ENCODE measurements around the gene PECR. TPM values are rescaled to one million over a fixed set of nuclear protein-coding genes. Genes with fewer than 3 reads are reported as not detected.

PECR gene
- total and polyA plus RNA-seq, 2 of the 4 experiments (the other 2 are of a cell fraction), result 11.4 to 17.7 TPM

DNA sequence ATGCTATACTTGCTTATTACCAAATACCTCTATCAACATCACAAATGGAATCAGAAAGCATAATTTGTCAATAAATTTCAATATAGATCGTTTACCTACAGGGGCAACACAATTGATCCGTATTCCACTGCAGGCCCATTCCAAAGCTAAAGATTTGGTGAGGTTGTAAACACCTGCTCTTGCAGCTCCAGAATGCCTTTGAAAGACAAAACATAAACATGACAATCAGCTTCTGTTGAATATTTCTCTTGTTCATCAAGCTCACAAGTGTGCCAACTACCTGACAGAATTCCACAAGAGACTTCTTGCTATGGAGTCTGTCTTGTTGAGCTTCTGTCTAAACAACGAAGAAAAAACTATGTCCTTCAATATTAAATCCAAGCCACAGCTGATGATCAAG is 30.3 kb downstream of the PECR start:
- Histone ChIP-seq H3K4me2 (ENCODE audit: low read depth, low read length) (no peak overlapping the region), H3K18ac (ENCODE audit: low read depth, low read length) (no peak overlapping the region), H4K5ac (ENCODE audit: low read depth, low read length) (no peak overlapping the region), H3K9me3 (ENCODE audit: control insufficient read depth, insufficient read depth, low read length) (no peaks in the 10 kb centered on the region), H3K23ac (ENCODE audit: low read depth, low read length) (no peak overlapping the region), H2BK15ac (ENCODE audit: low read depth, low read length) (no peak overlapping the region), H3K9me1 (ENCODE audit: insufficient read depth, low read length) (0 out of 2 replicates have a peak, but pooled peaks cover 4% of the 10 kb centered on the region), H3K56ac (ENCODE audit: extremely low read depth, insufficient read depth, low read length) (no peak overlapping the region), H2AK9ac (replicated peaks; ENCODE audit: low read depth, low read length, poor library complexity) (no peak overlapping the region), H3K27ac (ENCODE audit: insufficient read depth, low read length) (no peak overlapping the region), H3K4me1 (ENCODE audit: control insufficient read depth, insufficient read depth, low read length) (no peaks in the 10 kb centered on the region), H3K27me3 (ENCODE audit: control insufficient read depth, insufficient read depth, low read length) (no peaks in the 10 kb centered on the region), H2AK5ac (ENCODE audit: low read depth, low read length) (no peak overlapping the region), H3K9ac (ENCODE audit: low read depth, low read length) (no peak overlapping the region), H3K36me3 (ENCODE audit: control insufficient read depth, insufficient read depth, low read length) (0 out of 2 replicates have a peak, but pooled peaks cover under 1% of the 10 kb centered on the region), H4K20me1 (ENCODE audit: insufficient read depth, low read length) (no peaks in the 10 kb centered on the region), H2BK20ac (ENCODE audit: low read depth, low read length) (no peak overlapping the region), H4K8ac (ENCODE audit: low read depth in 2 of 2, low read length in 2 of 2) (no peak overlapping the region), H2AFZ (replicated peaks; ENCODE audit: low read length, poor library complexity) (no peak overlapping the region), H3K4me3 (ENCODE audit: insufficient read depth, low read depth, low read length) (no peak overlapping the region), H3K79me1 (ENCODE audit: low read depth in 1 of 2, low read length in 2 of 2) (no peaks in the 10 kb centered on the region), H2BK120ac (ENCODE audit: low read depth, low read length) (no peak overlapping the region), H3K4ac (ENCODE audit: low read depth, low read length) (no peak overlapping the region), H2BK5ac (ENCODE audit: low read depth, low read length, poor library complexity, severe bottlenecking) (no peak overlapping the region), H3K14ac (replicated peaks; ENCODE audit: low read depth, low read length) (no peak overlapping the region), H4K91ac (ENCODE audit: insufficient read depth, low read depth, low read length) (no peak overlapping the region)
- dilution Hi-C loops (cut with HindIII; ENCODE audit: low sequenced_read_pairs, unreplicated experiment), result no loop called here
- intact Hi-C loops (cut with micrococcal nuclease), result no loop called here
- whole genome bisulfite sequencing, 2 experiments (ENCODE audit: extremely low coverage in 2 of 2, insufficient read length in 1 of 2), result no CpG with 5 or more reads among the region's 3 CpGs
- ATAC-seq (ENCODE audit: low read depth), result no peak
- ChIA-PET POLR2A (ENCODE audit: unreplicated experiment) (no interaction called here), CTCF (no interaction called here)
- in situ Hi-C loops (cut with MboI; ENCODE audit: low sequenced_read_pairs), result no loop called here
- DNase-seq, result no peak
- no TSS peak for BruUV-seq (replicated peaks)
- TF ChIP-seq FOS (IDR thresholded peaks at IDR 0.05; ENCODE audit: low read depth, low read length), result no peak
- TF ChIP-seq BHLHE40 (IDR thresholded peaks at IDR 0.05; ENCODE audit: low read depth, low read length), result no peak
- TF ChIP-seq CHD1 (IDR thresholded peaks at IDR 0.05; ENCODE audit: low read depth, low read length), result no peak
- no peak for TF ChIP-seq RCOR1 (IDR thresholded peaks at IDR 0.05; ENCODE audit: insufficient replicate concordance, low read length)
- no peak for TF ChIP-seq NFE2L2 (IDR thresholded peaks at IDR 0.05; ENCODE audit: low read depth, low read length)
- TF ChIP-seq POLR2A (IDR thresholded peaks at IDR 0.05; ENCODE audit: low read depth, low read length), result no peak
- no peak for TF ChIP-seq MAFK (IDR thresholded peaks at IDR 0.05; ENCODE audit: low read depth, low read length)
- TF ChIP-seq, protein P1, sequence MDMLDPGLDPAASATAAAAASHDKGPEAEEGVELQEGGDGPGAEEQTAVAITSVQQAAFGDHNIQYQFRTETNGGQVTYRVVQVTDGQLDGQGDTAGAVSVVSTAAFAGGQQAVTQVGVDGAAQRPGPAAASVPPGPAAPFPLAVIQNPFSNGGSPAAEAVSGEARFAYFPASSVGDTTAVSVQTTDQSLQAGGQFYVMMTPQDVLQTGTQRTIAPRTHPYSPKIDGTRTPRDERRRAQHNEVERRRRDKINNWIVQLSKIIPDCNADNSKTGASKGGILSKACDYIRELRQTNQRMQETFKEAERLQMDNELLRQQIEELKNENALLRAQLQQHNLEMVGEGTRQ (IDR thresholded peaks at IDR 0.05; ENCODE audit: low read depth, low read length), result no peak
- TF ChIP-seq CEBPB (IDR thresholded peaks at IDR 0.05; ENCODE audit: low read depth, low read length), result no peak

All from IMR-90 (cell line).